HepG2 (cell line): ENCODE data around the gene ACSS2. TPM values are rescaled to one million over a fixed set of nuclear protein-coding genes. Genes with fewer than 3 reads are reported as not detected.

Experiments
- ATRX ChIP-seq: sonication (generic); formaldehyde crosslinking; IDR thresholded peaks from 2 replicates; pipeline ENCODE4 v1.4.0; 2020; ENCODE audit warnings: missing genetic modification reagents, borderline replicate concordance
- CENPX ChIP-seq: sonication (generic); formaldehyde crosslinking; IDR thresholded peaks from 2 replicates; pipeline ENCODE4 v1.9.0; 2021; ENCODE audit warnings: mild to moderate bottlenecking, missing genetic modification reagents, moderate library complexity
- EHMT2 ChIP-seq: fragments of 200-600 bp; sonication (generic); IDR thresholded peaks from 2 replicates; pipeline ENCODE4 v1.7.0; 2017; ENCODE audit warnings: antibody characterized with exemption, low read depth, low read length, borderline replicate concordance
- HCFC1 ChIP-seq: fragments of 150-350 bp; IDR thresholded peaks from 2 replicates; pipeline ENCODE4 v1.6.1; 2014; ENCODE audit warnings: low read depth, low read length
- HDAC6 ChIP-seq: fragments of 200-600 bp; sonication (generic); IDR thresholded peaks from 2 replicates; pipeline ENCODE4 v1.7.0; 2017; ENCODE audit warnings: mild to moderate bottlenecking, antibody characterized with exemption, low read length, low read depth
- ISL2 ChIP-seq: sonication (generic); formaldehyde crosslinking; IDR thresholded peaks from 2 replicates; pipeline ENCODE4 v1.5.0; 2020; ENCODE audit warnings: missing genetic modification reagents
- MAFF ChIP-seq: IDR thresholded peaks from 2 replicates; pipeline ENCODE4 v1.6.1; 2011; ENCODE audit warnings: low read depth, low read length, improper control_type of control experiment
- MLLT10 ChIP-seq: sonication (generic); formaldehyde crosslinking; IDR thresholded peaks from 2 replicates; pipeline ENCODE4 v1.4.0; 2020; ENCODE audit warnings: missing genetic modification reagents
- NKX3-1 ChIP-seq: sonication (generic); formaldehyde crosslinking; IDR thresholded peaks from 2 replicates; pipeline ENCODE4 v1.5.0; 2020; ENCODE audit warnings: missing genetic modification reagents
- NPAS2 ChIP-seq: sonication (generic); formaldehyde crosslinking; IDR thresholded peaks from 2 replicates; pipeline ENCODE4 v1.8.0; 2022; ENCODE audit warnings: mild to moderate bottlenecking, missing genetic modification reagents, borderline replicate concordance
- PCBP2 ChIP-seq: fragments of 200-400 bp; formaldehyde crosslinking; optimal IDR thresholded peaks from 2 replicates; pipeline ENCODE3; 2018; ENCODE audit warnings: low read length, low read depth; ENCODE audit not compliant: poor library complexity, severe bottlenecking
- RAD51 ChIP-seq: fragments of 450-650 bp; IDR thresholded peaks from 2 replicates; pipeline ENCODE4 v1.6.1; 2016; ENCODE audit warnings: borderline replicate concordance
- RFXAP ChIP-seq: sonication (generic); formaldehyde crosslinking; IDR thresholded peaks from 2 replicates; pipeline ENCODE4 v1.4.0; 2020; ENCODE audit warnings: missing genetic modification reagents, borderline replicate concordance
- SAP130 ChIP-seq: IDR thresholded peaks from 2 replicates; pipeline ENCODE4 v1.6.1; 2016; ENCODE audit warnings: low read depth
- SATB2 ChIP-seq: sonication (generic); formaldehyde crosslinking; IDR thresholded peaks from 2 replicates; pipeline ENCODE4 v1.5.0; 2020; ENCODE audit warnings: missing genetic modification reagents
- TAF1 ChIP-seq: sonication (generic); formaldehyde crosslinking; IDR thresholded peaks from 2 replicates; pipeline ENCODE4 v1.4.0; 2020; ENCODE audit warnings: missing genetic modification reagents
- TEAD3 ChIP-seq: optimal IDR thresholded peaks from 2 replicates; pipeline ENCODE3; 2016; ENCODE audit warnings: borderline replicate concordance
- ZFP90 ChIP-seq: sonication (generic); formaldehyde crosslinking; IDR thresholded peaks from 2 replicates; pipeline ENCODE4 v1.8.0; 2022; ENCODE audit warnings: missing genetic modification reagents, mild to moderate bottlenecking, inconsistent platforms, borderline replicate concordance
- ZNF232 ChIP-seq: sonication (generic); formaldehyde crosslinking; IDR thresholded peaks from 2 replicates; pipeline ENCODE4 v1.4.0; 2020; ENCODE audit warnings: missing genetic modification reagents, borderline replicate concordance
- ZNF235 ChIP-seq: sonication (generic); formaldehyde crosslinking; IDR thresholded peaks from 2 replicates; pipeline ENCODE4 v1.8.1; 2023; ENCODE audit warnings: mild to moderate bottlenecking, missing genetic modification reagents, borderline replicate concordance
- ZNF335 ChIP-seq: sonication (generic); formaldehyde crosslinking; IDR thresholded peaks from 2 replicates; pipeline ENCODE4 v1.4.0; 2020; ENCODE audit warnings: missing genetic modification reagents
- ZNF33B ChIP-seq: sonication (generic); formaldehyde crosslinking; IDR thresholded peaks from 2 replicates; pipeline ENCODE4 v1.5.1; 2020; ENCODE audit warnings: mild to moderate bottlenecking, missing genetic modification reagents
- ZNF343 ChIP-seq: sonication (generic); formaldehyde crosslinking; IDR thresholded peaks from 2 replicates; pipeline ENCODE4 v1.4.0; 2020; ENCODE audit warnings: mild to moderate bottlenecking, missing genetic modification reagents
- ZNF547 ChIP-seq: sonication (generic); formaldehyde crosslinking; IDR thresholded peaks from 2 replicates; pipeline ENCODE4 v1.5.1; 2020; ENCODE audit warnings: mild to moderate bottlenecking, missing genetic modification reagents
- ZNF564 ChIP-seq: sonication (generic); formaldehyde crosslinking; IDR thresholded peaks from 2 replicates; pipeline ENCODE4 v1.8.1; 2023; ENCODE audit warnings: mild to moderate bottlenecking, missing genetic modification reagents
- ZNF570 ChIP-seq: sonication (generic); formaldehyde crosslinking; IDR thresholded peaks from 2 replicates; pipeline ENCODE4 v1.4.0; 2020; ENCODE audit warnings: mild to moderate bottlenecking, missing genetic modification reagents, borderline replicate concordance
- ZNF572 ChIP-seq: sonication (generic); formaldehyde crosslinking; IDR thresholded peaks from 2 replicates; pipeline ENCODE4 v1.5.1; 2020; ENCODE audit warnings: mild to moderate bottlenecking, missing genetic modification reagents
- ZNF720 ChIP-seq: sonication (generic); formaldehyde crosslinking; IDR thresholded peaks from 2 replicates; pipeline ENCODE4 v1.4.0; 2020; ENCODE audit warnings: missing genetic modification reagents
- polyA plus RNA-seq, 8 experiments: library from polyadenylated mRNA; depleted of rRNA in 3 of 8; stranded (reverse) in 7 of 8; unstranded in 1 of 8; fragments of >200 nt; fragmentation: Illumina TruSeq in 4 of 8; extraction: Trizol in 4 of 8; gene quantifications; 2 replicates each; pipeline versions ENCODE4 v1.2.1 to v1.2.3, GENCODE V29; 2011 to 2016; ENCODE audit warnings: low read depth in 4 of 8, missing spikeins in 1 of 8, mixed read lengths in 1 of 8; ENCODE audit not compliant: insufficient read depth in 1 of 8
- total RNA-seq, 5 experiments: library from RNA; depleted of rRNA; stranded (reverse); fragments of >200 nt; fragmentation: Illumina TruSeq; extraction: Trizol; gene quantifications; 2 replicates each; pipeline ENCODE4 v1.2.3, GENCODE V29; 2016; ENCODE audit warnings: low read depth in 1 of 5
- TF ChIP-seq, protein P1 (sequence below): sonication (generic); formaldehyde crosslinking; IDR thresholded peaks from 2 replicates; pipeline ENCODE4 v1.5.0; 2020; ENCODE audit warnings: mild to moderate bottlenecking, missing genetic modification reagents, moderate library complexity
- TF ChIP-seq, protein P2 (sequence below): sonication (generic); formaldehyde crosslinking; IDR thresholded peaks from 2 replicates; pipeline ENCODE4 v1.9.0; 2021; ENCODE audit warnings: missing genetic modification reagents, borderline replicate concordance
- TF ChIP-seq, protein P3 (sequence below): sonication (generic); formaldehyde crosslinking; IDR thresholded peaks from 2 replicates; pipeline ENCODE4 v1.8.0; 2022; ENCODE audit warnings: mild to moderate bottlenecking, missing genetic modification reagents, moderate library complexity

The ACSS2 gene
- total and polyA plus RNA-seq, 2 of the 13 experiments (the other 11 are each of a cell fraction or from before 2014, with no cell fraction given): 72.8 to 89.7 TPM

DNA sequence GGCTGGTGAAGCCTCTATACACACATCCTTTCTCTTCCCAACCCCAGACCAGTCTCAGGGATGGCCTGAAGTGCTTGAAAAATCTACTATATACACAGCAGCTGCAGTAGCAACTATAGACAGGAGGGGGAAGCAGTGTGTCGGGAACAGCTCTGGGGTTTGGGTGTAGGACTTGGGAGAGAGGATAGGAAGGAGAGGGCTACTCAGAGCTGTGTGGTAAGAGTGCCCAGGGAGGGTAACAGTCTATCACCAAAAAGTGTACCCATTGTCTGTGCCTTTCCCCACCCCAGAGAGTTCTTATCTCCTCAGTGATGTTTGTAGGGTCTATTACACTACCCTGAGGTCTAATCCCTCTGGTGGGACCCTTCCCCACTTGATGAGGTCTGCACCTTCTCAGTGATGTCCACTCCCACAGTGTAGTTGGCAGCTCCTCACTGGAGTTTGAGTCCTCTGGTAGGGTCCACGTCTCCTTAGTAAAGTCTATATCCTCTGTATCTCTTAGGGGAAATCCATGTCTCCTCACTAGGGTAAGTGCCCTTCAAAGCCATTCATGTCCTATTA lies 2.2 kb upstream of the ACSS2 start (continued):
- no peak for TF ChIP-seq HDAC6
- TF ChIP-seq SAP130 (CRISPR knock-in tag): peak; percentile 77
- no peak for TF ChIP-seq ISL2 (CRISPR knock-in tag)
- no peak for TF ChIP-seq ZNF570 (CRISPR knock-in tag)
- 0 out of 2 replicates have a peak, but pooled peaks have one; percentile 29 for TF ChIP-seq ZNF335 (CRISPR knock-in tag)
- TF ChIP-seq, protein P1, sequence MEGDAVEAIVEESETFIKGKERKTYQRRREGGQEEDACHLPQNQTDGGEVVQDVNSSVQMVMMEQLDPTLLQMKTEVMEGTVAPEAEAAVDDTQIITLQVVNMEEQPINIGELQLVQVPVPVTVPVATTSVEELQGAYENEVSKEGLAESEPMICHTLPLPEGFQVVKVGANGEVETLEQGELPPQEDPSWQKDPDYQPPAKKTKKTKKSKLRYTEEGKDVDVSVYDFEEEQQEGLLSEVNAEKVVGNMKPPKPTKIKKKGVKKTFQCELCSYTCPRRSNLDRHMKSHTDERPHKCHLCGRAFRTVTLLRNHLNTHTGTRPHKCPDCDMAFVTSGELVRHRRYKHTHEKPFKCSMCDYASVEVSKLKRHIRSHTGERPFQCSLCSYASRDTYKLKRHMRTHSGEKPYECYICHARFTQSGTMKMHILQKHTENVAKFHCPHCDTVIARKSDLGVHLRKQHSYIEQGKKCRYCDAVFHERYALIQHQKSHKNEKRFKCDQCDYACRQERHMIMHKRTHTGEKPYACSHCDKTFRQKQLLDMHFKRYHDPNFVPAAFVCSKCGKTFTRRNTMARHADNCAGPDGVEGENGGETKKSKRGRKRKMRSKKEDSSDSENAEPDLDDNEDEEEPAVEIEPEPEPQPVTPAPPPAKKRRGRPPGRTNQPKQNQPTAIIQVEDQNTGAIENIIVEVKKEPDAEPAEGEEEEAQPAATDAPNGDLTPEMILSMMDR: peak; percentile 98
- TF ChIP-seq, protein P2, sequence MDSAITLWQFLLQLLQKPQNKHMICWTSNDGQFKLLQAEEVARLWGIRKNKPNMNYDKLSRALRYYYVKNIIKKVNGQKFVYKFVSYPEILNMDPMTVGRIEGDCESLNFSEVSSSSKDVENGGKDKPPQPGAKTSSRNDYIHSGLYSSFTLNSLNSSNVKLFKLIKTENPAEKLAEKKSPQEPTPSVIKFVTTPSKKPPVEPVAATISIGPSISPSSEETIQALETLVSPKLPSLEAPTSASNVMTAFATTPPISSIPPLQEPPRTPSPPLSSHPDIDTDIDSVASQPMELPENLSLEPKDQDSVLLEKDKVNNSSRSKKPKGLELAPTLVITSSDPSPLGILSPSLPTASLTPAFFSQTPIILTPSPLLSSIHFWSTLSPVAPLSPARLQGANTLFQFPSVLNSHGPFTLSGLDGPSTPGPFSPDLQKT (CRISPR knock-in tag): no peak
- no peak for TF ChIP-seq RFXAP (CRISPR knock-in tag)
- no peak for TF ChIP-seq ZNF572
- no peak for TF ChIP-seq RAD51
- no peak for TF ChIP-seq EHMT2
- TF ChIP-seq PCBP2: peak; percentile 67
- TF ChIP-seq ZNF564 (CRISPR knock-in tag): no peak
- TF ChIP-seq ZNF720 (CRISPR knock-in tag): no peak
- TF ChIP-seq CENPX (CRISPR knock-in tag): no peak
- no peak for TF ChIP-seq ZNF343
- TF ChIP-seq, protein P3, sequence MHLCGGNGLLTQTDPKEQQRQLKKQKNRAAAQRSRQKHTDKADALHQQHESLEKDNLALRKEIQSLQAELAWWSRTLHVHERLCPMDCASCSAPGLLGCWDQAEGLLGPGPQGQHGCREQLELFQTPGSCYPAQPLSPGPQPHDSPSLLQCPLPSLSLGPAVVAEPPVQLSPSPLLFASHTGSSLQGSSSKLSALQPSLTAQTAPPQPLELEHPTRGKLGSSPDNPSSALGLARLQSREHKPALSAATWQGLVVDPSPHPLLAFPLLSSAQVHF: no peak
- no peak for TF ChIP-seq HCFC1
- TF ChIP-seq TEAD3 (CRISPR knock-in tag): peak; percentile 41
- peak; percentile 86 for TF ChIP-seq ZNF547 (CRISPR knock-in tag)
- TF ChIP-seq NPAS2 (CRISPR knock-in tag): no peak
- TF ChIP-seq ZNF235 (CRISPR knock-in tag): no peak
- TF ChIP-seq SATB2 (CRISPR knock-in tag): no peak
- peak; percentile 98 for TF ChIP-seq ZNF33B (CRISPR knock-in tag)
- no peak for TF ChIP-seq NKX3-1 (CRISPR knock-in tag)
- peak; percentile 10; the same call in 1 of the 2 replicates for TF ChIP-seq ZFP90 (CRISPR knock-in tag)
- no peak for TF ChIP-seq MLLT10 (CRISPR knock-in tag)
- no peak for TF ChIP-seq ZNF232 (CRISPR knock-in tag)
- TF ChIP-seq ATRX (CRISPR knock-in tag): no peak
- 0 out of 2 replicates have a peak, but pooled peaks have one; percentile 4 for TF ChIP-seq MAFF
- no peak for TF ChIP-seq TAF1 (CRISPR knock-in tag)
